IMR-90 (cell line): ENCODE data around the gene BPI. TPM values are rescaled to one million over a fixed set of nuclear protein-coding genes. Genes with fewer than 3 reads are reported as not detected.

Experiments used
- ATAC-seq: fragments of 200-7000 bp; cut with Tn5 transposase; 2 replicates; pipeline ENCODE4 v1.9.1; 2020; ENCODE audit warnings: low read depth, mild to moderate bottlenecking, moderate library complexity
- BruUV-seq: library from RNA; stranded (reverse); fragments of 400-500 nt; replicated peaks from 2 replicates; lab custom pipeline; 2021; lab: Mats Ljungman, UMichigan
- CTCF ChIA-PET: fragments of 300-600 bp; formaldehyde crosslinking; extraction: SDS; loops from one replicate; lab custom pipeline; 2021; ENCODE audit warnings: antibody characterized with exemption; lab: Yijun Ruan, JAX
- POLR2A ChIA-PET: fragments of 300-600 bp; sonication (Branson Sonifier 250); formaldehyde crosslinking; loops from one replicate; lab custom pipeline; 2022; ENCODE audit warnings: antibody characterized with exemption; ENCODE audit not compliant: unreplicated experiment; lab: Charles Lee
- DNase-seq: peaks from one replicate; pipeline ENCODE4 v3.0.0; 2013
- H2AFZ ChIP-seq: replicated peaks from 2 replicates; pipeline ENCODE3; 2013; ENCODE audit warnings: low read length, mild to moderate bottlenecking; ENCODE audit not compliant: poor library complexity
- H2AK5ac ChIP-seq: 2 replicates; pipeline ENCODE4 v1.6.1; 2013; ENCODE audit warnings: low read depth, low read length, inconsistent platforms
- H2AK9ac ChIP-seq: replicated peaks from 2 replicates; pipeline ENCODE3; 2013; ENCODE audit warnings: mild to moderate bottlenecking, low read depth, low read length, moderate library complexity; ENCODE audit not compliant: poor library complexity
- H2BK120ac ChIP-seq: 2 replicates; pipeline ENCODE4 v1.6.1; 2013; ENCODE audit warnings: low read depth, low read length, inconsistent platforms
- H2BK15ac ChIP-seq: 3 replicates; pipeline ENCODE4 v1.6.1; 2013; ENCODE audit warnings: low read depth, low read length, inconsistent platforms
- H2BK20ac ChIP-seq: 2 replicates; pipeline ENCODE4 v1.6.1; 2013; ENCODE audit warnings: low read depth, mild to moderate bottlenecking, inconsistent platforms, low read length, moderate library complexity
- H2BK5ac ChIP-seq: 2 replicates; pipeline ENCODE4 v1.6.1; 2013; ENCODE audit warnings: mild to moderate bottlenecking, low read depth, low read length, inconsistent platforms; ENCODE audit not compliant: poor library complexity, severe bottlenecking
- H3K14ac ChIP-seq: replicated peaks from 2 replicates; pipeline ENCODE4 v1.6.1; 2013; ENCODE audit warnings: low read depth, low read length, inconsistent platforms
- H3K18ac ChIP-seq: 2 replicates; pipeline ENCODE4 v1.6.1; 2013; ENCODE audit warnings: low read depth, low read length, control low read depth
- H3K23ac ChIP-seq: 2 replicates; pipeline ENCODE4 v1.6.1; 2013; ENCODE audit warnings: low read depth, low read length, inconsistent platforms
- H3K27ac ChIP-seq: 2 replicates; pipeline ENCODE4 v1.5.1; 2013; ENCODE audit warnings: mild to moderate bottlenecking, control low read depth, low read length; ENCODE audit not compliant: insufficient read depth
- H3K27me3 ChIP-seq: 2 replicates; pipeline ENCODE4 v1.6.1; 2013; ENCODE audit warnings: low read length; ENCODE audit not compliant: control insufficient read depth, insufficient read depth
- H3K36me3 ChIP-seq: 2 replicates; pipeline ENCODE4 v1.6.1; 2013; ENCODE audit warnings: low read length, mixed read lengths; ENCODE audit not compliant: control insufficient read depth, insufficient read depth
- H3K4ac ChIP-seq: 2 replicates; pipeline ENCODE4 v1.6.1; 2013; ENCODE audit warnings: low read depth, low read length, inconsistent platforms
- H3K4me1 ChIP-seq: 2 replicates; pipeline ENCODE4 v1.6.1; 2013; ENCODE audit warnings: low read length, mixed read lengths; ENCODE audit not compliant: control insufficient read depth, insufficient read depth
- H3K4me2 ChIP-seq: 2 replicates; pipeline ENCODE4 v1.6.1; 2013; ENCODE audit warnings: low read depth, mild to moderate bottlenecking, control low read depth, low read length, moderate library complexity
- H3K4me3 ChIP-seq: 2 replicates; pipeline ENCODE4 v1.5.1; 2013; ENCODE audit warnings: low read depth, mild to moderate bottlenecking, control low read depth, low read length, moderate library complexity; ENCODE audit not compliant: insufficient read depth
- H3K56ac ChIP-seq: 2 replicates; pipeline ENCODE4 v1.6.1; 2013; ENCODE audit warnings: low read length, inconsistent platforms; ENCODE audit not compliant: insufficient read depth; ENCODE audit errors: extremely low read depth
- H3K79me1 ChIP-seq, 2 experiments: 2 replicates each; pipeline ENCODE4 v1.6.1; 2013; ENCODE audit warnings: low read length in 2 of 2, inconsistent platforms in 1 of 2, low read depth in 1 of 2
- H3K9ac ChIP-seq: 2 replicates; pipeline ENCODE4 v1.6.1; 2013; ENCODE audit warnings: low read depth, low read length, control low read depth
- H3K9me1 ChIP-seq: 2 replicates; pipeline ENCODE4 v1.6.1; 2013; ENCODE audit warnings: low read length, inconsistent platforms; ENCODE audit not compliant: insufficient read depth
- H3K9me3 ChIP-seq: 2 replicates; pipeline ENCODE4 v1.6.1; 2013; ENCODE audit warnings: low read length; ENCODE audit not compliant: control insufficient read depth, insufficient read depth
- H4K20me1 ChIP-seq: 2 replicates; pipeline ENCODE4 v1.6.1; 2013; ENCODE audit warnings: low read length, inconsistent platforms; ENCODE audit not compliant: insufficient read depth
- H4K5ac ChIP-seq: 2 replicates; pipeline ENCODE4 v1.6.1; 2013; ENCODE audit warnings: mild to moderate bottlenecking, low read depth, low read length, control low read depth
- H4K8ac ChIP-seq, 2 experiments: 2 replicates each; pipeline ENCODE4 v1.6.1; 2013; ENCODE audit warnings: low read depth in 2 of 2, low read length in 2 of 2, control low read depth in 1 of 2, inconsistent platforms in 1 of 2
- H4K91ac ChIP-seq: 2 replicates; pipeline ENCODE4 v1.6.1; 2013; ENCODE audit warnings: low read depth, low read length, inconsistent platforms; ENCODE audit not compliant: insufficient read depth
- BHLHE40 ChIP-seq: fragments of 150-350 bp; IDR thresholded peaks from 2 replicates; pipeline ENCODE4 v1.6.1; 2016; ENCODE audit warnings: mild to moderate bottlenecking, low read depth, low read length
- CEBPB ChIP-seq: IDR thresholded peaks from 2 replicates; pipeline ENCODE4 v1.6.1; 2012; ENCODE audit warnings: low read depth, low read length, improper control_type of control experiment
- CHD1 ChIP-seq: IDR thresholded peaks from 2 replicates; pipeline ENCODE4 v1.6.1; 2012; ENCODE audit warnings: low read depth, low read length, improper control_type of control experiment
- CTCF ChIP-seq: conservative IDR thresholded peaks from 2 replicates; pipeline ENCODE4 v1.5.1; 2012; ENCODE audit warnings: mild to moderate bottlenecking, low read depth, low read length, improper control_type of control experiment
- ELK1 ChIP-seq: fragments of 150-350 bp; IDR thresholded peaks from 2 replicates; pipeline ENCODE4 v1.6.1; 2016; ENCODE audit warnings: low read depth, mild to moderate bottlenecking, low read length, moderate library complexity, borderline replicate concordance
- FOS ChIP-seq: fragments of 150-350 bp; IDR thresholded peaks from 2 replicates; pipeline ENCODE4 v1.6.1; 2016; ENCODE audit warnings: low read depth, low read length
- MAFK ChIP-seq: IDR thresholded peaks from 2 replicates; pipeline ENCODE4 v1.6.1; 2012; ENCODE audit warnings: low read depth, low read length, improper control_type of control experiment
- MAZ ChIP-seq: IDR thresholded peaks from 2 replicates; pipeline ENCODE4 v1.6.1; 2012; ENCODE audit warnings: low read depth, mild to moderate bottlenecking, low read length, improper control_type of control experiment, moderate library complexity, borderline replicate concordance
- MXI1 ChIP-seq: IDR thresholded peaks from 2 replicates; pipeline ENCODE4 v1.6.1; 2012; ENCODE audit warnings: low read depth, mild to moderate bottlenecking, low read length, moderate library complexity, borderline replicate concordance
- NFE2L2 ChIP-seq: fragments of 150-350 bp; IDR thresholded peaks from 2 replicates; pipeline ENCODE4 v1.6.1; 2016; ENCODE audit warnings: low read depth, mild to moderate bottlenecking, low read length
- POLR2A ChIP-seq: IDR thresholded peaks from 2 replicates; pipeline ENCODE4 v1.6.1; 2012; ENCODE audit warnings: mild to moderate bottlenecking, low read depth, low read length
- RAD21 ChIP-seq: IDR thresholded peaks from 2 replicates; pipeline ENCODE4 v1.6.1; 2012; ENCODE audit warnings: low read length, improper control_type of control experiment
- RCOR1 ChIP-seq: IDR thresholded peaks from 2 replicates; pipeline ENCODE4 v1.6.1; 2012; ENCODE audit warnings: mild to moderate bottlenecking, low read length, improper control_type of control experiment; ENCODE audit not compliant: insufficient replicate concordance
- RFX5 ChIP-seq: IDR thresholded peaks from 2 replicates; pipeline ENCODE4 v1.8.0; 2012; ENCODE audit warnings: low read depth, mild to moderate bottlenecking, low read length, moderate library complexity
- SMC3 ChIP-seq: fragments of 150-350 bp; IDR thresholded peaks from 2 replicates; pipeline ENCODE4 v1.6.1; 2016; ENCODE audit warnings: low read depth, mild to moderate bottlenecking, antibody characterized with exemption, low read length, moderate library complexity
- USF2 ChIP-seq: fragments of 150-350 bp; IDR thresholded peaks from 2 replicates; pipeline ENCODE4 v1.6.1; 2017; ENCODE audit warnings: mild to moderate bottlenecking, antibody characterized with exemption, low read length, low read depth
- WGBS, 2 experiments: methylation state at CpG; one replicate each; pipeline versions ENCODE4 v1.1.5 to v1.1.7; 2013; ENCODE audit warnings: missing lambda C conversion rate in 2 of 2; ENCODE audit not compliant: insufficient read length in 1 of 2; ENCODE audit errors: extremely low coverage in 2 of 2; 5-methylcytosine and 5-hydroxymethylcytosine counted together
- dilution Hi-C: fragments of 300-500 bp; cut with HindIII; formaldehyde crosslinking; loops from one replicate; pipeline ENCODE4 v1.14.3; 2018; ENCODE audit warnings: low sequenced_read_pairs; ENCODE audit not compliant: unreplicated experiment
- in situ Hi-C: fragments of 300-500 bp; cut with MboI; formaldehyde crosslinking; loops from 3 replicates; pipeline ENCODE4 v1.14.3; 2019; ENCODE audit warnings: low sequenced_read_pairs, inconsistent platforms, mixed read lengths
- intact Hi-C: fragments of 100-400 bp; cut with micrococcal nuclease; formaldehyde crosslinking; loops from 2 replicates; pipeline ENCODE4 v1.10.0; 2022
- polyA plus RNA-seq, 3 experiments: library from polyadenylated mRNA; depleted of rRNA; stranded (reverse); fragments of >200 nt; gene quantifications; 2 replicates each; pipeline ENCODE4 v1.2.3, GENCODE V29; 2012; ENCODE audit warnings: low replicate concordance in 1 of 3
- total RNA-seq: library from RNA; depleted of rRNA; stranded (reverse); fragments of >200 nt; gene quantifications from 2 replicates; pipeline ENCODE4 v1.2.3, GENCODE V29; 2012

Gene BPI
- total and polyA plus RNA-seq, 2 of the 4 experiments (the other 2 are of a cell fraction), result 0.05 TPM; not detected in 1

- Histone ChIP-seq H2AK9ac (no peak overlapping the region), H3K4me3 (no peak overlapping the region), H3K4me2 (no peak overlapping the region), H3K4ac (no peak overlapping the region), H4K8ac (no peak overlapping the region), H2BK15ac (no peak overlapping the region), H2BK120ac (no peak overlapping the region), H2BK20ac (no peak overlapping the region), H3K9me3 (no peaks in the 10 kb centered on the region), H4K5ac (no peak overlapping the region), H2AFZ (no peak overlapping the region), H3K79me1 (no peaks in the 10 kb centered on the region), H3K23ac (no peak overlapping the region), H3K36me3 (no peaks in the 10 kb centered on the region), H3K9me1 (no peaks in the 10 kb centered on the region), H2AK5ac (no peak overlapping the region), H3K14ac (no peak overlapping the region), H4K20me1 (no peaks in the 10 kb centered on the region), H3K4me1 (no peaks in the 10 kb centered on the region), H3K56ac (no peak overlapping the region), H2BK5ac (no peak overlapping the region), H3K27me3 (peaks cover 43% of the 10 kb centered on the region), H4K91ac (no peak overlapping the region), H3K18ac (no peak overlapping the region), H3K27ac (no peak overlapping the region), H3K9ac (no peak overlapping the region)
- intact Hi-C loops, result no loop called here
- ATAC-seq (no peak), DNase-seq (no peak)
- in situ Hi-C loops, result loop anchor here (25.0 kb wide), 1 partner anchor 1124 kb away; the partner anchor contains the start of gene GHRH
- no peak for TF ChIP-seq MAZ
- no peak for TF ChIP-seq NFE2L2
- no peak for TF ChIP-seq SMC3
- no peak for TF ChIP-seq RAD21
- TF ChIP-seq BHLHE40, result no peak
- TF ChIP-seq POLR2A, result no peak
- no peak for TF ChIP-seq CTCF
- no peak for TF ChIP-seq USF2
- no peak for TF ChIP-seq MAFK
- no peak for TF ChIP-seq FOS
- TF ChIP-seq RFX5, result no peak
- no peak for TF ChIP-seq CEBPB
- TF ChIP-seq RCOR1, result no peak
- no peak for TF ChIP-seq CHD1
- no peak for TF ChIP-seq ELK1
- TF ChIP-seq MXI1, result no peak
- ChIA-PET POLR2A (no interaction called here), CTCF (interaction anchor here (0.5 kb wide), 1 partner anchor 94 kb away, joined by 3 read pairs; no protein-coding TSS in a partner anchor)
- BruUV-seq, result no TSS peak
- WGBS, 2 experiments, result 67% methylated on average over 6 of the region's 8 CpGs; no CpG with 5 or more reads in 1 of the 2 experiments
- dilution Hi-C loops, result no loop called here
Measured at GRCh38 chr20:38386004-38386403, 82.0 kb downstream of the BPI start.
